ENCODE data around the gene MEF2A.
"Not testable (repeated sequence)": the region's sequence is repeated elsewhere in the genome, so short reads cannot be mapped to it uniquely, and the experiment has no call there.

MEF2A gene

DNA sequence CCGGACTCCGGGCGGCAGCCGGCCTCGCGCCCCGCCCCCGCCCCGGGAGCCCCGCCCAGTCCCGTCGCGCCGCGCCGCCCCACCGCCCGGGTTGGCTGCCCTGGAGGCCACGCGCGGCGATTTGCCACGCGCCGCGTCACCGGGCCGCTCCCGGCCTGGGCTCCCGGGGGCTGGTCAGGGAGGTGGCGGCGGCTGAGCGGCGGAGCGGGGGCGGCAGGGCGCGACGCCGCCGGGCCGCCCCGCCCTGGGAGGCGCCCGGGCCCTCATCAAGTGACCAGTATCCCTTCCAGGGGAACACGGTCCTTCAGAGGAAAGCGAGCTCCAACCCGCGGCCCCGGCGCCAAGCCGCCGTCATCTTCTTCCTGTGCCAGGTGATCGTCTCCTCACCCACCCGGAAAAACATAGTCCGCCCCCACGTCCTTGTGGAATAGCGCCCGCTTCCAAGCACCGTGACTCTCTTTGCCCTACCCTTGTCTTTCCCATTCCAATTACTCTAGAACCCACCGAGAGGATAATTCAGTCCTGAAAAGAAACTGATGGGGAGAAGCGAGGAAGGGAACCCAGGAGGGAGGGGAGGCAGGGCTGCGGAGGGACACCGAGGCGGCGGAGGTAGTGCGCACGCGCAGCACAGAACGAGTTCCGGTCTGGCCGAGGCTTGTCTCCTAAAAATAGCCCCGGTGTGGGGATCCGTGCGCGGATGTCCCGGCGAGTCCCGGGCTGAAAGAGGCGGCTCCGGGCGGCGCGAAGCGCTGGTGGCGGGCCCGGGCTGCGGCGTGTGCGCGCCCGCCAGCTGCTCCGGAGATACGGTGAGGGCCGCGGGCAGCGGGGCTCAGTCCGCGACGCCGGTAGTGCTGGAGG is at the start of gene MEF2A:
TSS of gene MEF2A (plus strand) at position 686 of the 858 bp plus-strand sequence. CDS start 67,136 bp downstream, outside the sequence.
- DNase-seq, result peak; percentile 65

DNA sequence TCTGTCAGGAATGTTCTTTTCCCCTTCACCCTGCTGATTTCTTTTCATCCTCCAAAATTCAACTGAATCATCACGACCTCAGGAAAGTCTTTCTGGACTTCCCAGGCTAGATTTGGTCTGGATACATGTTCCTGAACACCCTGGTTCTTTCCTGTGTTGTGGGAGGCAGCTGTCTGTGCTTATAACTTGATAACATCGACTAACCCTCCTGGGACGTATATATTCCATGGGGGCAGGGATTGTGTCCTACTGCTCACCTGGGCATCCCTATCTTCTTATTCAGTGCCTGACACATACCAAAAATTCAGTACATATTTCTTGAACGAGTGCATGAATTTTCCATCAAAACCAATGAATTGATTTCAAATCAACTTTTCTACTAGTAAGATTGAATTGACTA is 47.6 kb upstream of the MEF2A start:
- no peak for DNase-seq

DNA sequence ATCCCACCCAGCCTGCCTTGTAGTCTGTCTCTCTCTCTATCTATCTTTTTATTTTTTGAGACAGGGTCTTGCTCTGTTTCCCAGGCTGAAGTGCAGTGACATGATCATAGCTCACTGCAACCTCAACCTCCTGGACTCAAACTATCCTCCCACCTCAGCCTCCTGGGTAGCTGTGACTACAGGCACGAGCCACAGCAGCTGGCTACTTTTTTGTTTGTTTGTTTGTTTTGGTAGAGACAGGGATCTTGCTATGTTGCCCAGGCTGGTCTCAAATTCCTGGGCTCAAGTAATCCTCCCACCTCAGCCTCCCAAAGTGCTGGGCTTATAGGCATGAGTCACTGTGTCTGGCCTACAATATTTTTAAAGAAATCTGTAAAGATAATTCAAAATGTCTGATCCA is 46.4 kb upstream of the MEF2A start:
- DNase-seq, result not testable (repeated sequence)

- no peak for DNase-seq
These were observed 43.5 kb upstream of the MEF2A start for GRCh38 chr15:99522288-99522687.

DNA sequence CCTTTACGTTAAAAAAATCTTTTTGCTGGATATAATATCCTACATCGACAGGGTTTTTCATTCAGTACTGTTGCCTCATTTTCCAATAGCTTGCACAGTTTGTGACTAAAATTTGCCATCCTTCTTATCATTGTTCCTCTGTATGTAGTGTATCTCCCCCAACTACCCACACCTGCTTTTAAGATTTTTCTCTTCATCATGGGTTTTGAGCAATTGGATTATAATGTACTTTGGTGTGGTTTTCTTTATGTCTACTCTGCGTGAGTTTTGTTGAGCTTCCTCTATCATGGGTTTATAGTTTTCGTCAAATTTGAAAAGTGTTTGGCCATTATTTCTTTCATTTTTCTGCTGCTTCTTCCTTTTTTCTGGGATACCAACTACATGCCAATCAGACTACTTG is 39.6 kb upstream of the MEF2A start:
- no peak for DNase-seq

- no peak for DNase-seq
These were observed 39.1 kb upstream of the MEF2A start for GRCh38 chr15:99526671-99527070.

GRCh38 chr15:99536422-99537040 is 29.3 kb upstream of the MEF2A start:
- no peak for DNase-seq

- no peak for DNase-seq
These were observed 28.4 kb upstream of the MEF2A start for GRCh38 chr15:99537344-99537743.

- no peak for DNase-seq
These were observed 27.5 kb upstream of the MEF2A start for GRCh38 chr15:99538261-99538660.

DNA sequence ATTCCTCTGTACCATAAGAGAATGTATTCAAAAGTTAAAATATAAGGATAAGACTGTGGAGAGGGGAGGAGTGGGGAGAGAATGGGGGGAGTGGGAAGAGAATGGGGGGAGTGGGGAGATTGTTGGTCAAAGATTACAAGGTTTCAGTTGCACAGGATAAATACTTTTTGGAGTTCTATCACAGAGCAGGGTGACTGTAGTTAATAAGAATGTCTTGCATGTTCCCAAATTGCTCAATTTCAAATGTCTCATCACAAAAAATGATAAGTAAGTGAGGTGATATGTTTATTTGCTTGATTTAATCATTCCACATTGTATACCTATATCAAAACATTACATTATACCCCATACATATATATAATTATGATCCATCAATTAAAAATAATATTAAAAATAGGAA is 23.0 kb upstream of the MEF2A start:
- DNase-seq, result no peak

- DNase-seq, result no peak
These were observed 20.2 kb upstream of the MEF2A start for GRCh38 chr15:99545605-99546004.

- no peak for DNase-seq
These were observed 19.2 kb upstream of the MEF2A start for GRCh38 chr15:99546441-99547100.

- DNase-seq, result no peak
These were observed 18.3 kb upstream of the MEF2A start for GRCh38 chr15:99547517-99547916.

GRCh38 chr15:99550077-99550476 is 15.7 kb upstream of the MEF2A start:
- DNase-seq, result no peak

- DNase-seq, result no peak
These were observed 13.7 kb upstream of the MEF2A start for GRCh38 chr15:99552111-99552510.

GRCh38 chr15:99554880-99555488 is 10.8 kb upstream of the MEF2A start:
- no peak for DNase-seq

GRCh38 chr15:99556011-99556410 is 9.8 kb upstream of the MEF2A start:
- no peak for DNase-seq

DNA sequence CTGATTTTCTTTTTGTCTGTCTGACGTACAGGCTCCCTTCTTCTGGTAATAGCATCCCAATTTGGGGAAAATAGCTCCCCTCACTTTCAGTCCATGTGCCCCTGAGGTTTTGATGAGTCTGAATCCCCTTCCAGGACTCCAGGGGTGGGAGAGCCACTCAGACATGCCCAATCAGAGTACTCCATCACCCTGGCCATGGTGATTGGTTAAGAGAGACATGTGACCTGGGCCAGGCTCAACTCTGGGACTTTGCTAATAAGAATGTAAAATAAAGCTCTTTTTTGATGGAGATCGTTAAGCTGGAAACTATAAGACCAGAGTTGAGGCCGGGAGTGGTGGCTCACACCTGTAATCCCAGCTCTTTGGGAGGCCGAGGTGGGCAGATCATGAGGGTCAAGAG is 9.2 kb upstream of the MEF2A start:
- no peak for DNase-seq

DNA sequence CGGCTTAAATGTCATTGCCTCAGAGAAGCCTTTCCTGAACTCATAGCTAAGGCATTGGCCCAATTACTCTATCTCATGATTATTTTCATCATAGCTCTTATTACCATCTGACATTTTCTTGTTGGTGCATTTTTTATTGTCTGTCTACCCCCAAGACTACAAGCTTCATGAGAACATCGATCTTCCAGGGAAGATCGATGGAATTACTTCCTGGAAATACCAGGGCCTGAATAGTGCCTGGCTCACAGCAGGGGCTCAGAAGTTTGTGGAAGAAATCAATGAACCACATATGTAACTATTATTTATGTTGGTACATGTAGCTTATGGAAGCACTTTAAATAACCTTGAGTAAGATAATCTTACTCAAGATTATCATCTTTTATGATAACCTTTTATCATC is 7.7 kb upstream of the MEF2A start:
- no peak for DNase-seq

DNA sequence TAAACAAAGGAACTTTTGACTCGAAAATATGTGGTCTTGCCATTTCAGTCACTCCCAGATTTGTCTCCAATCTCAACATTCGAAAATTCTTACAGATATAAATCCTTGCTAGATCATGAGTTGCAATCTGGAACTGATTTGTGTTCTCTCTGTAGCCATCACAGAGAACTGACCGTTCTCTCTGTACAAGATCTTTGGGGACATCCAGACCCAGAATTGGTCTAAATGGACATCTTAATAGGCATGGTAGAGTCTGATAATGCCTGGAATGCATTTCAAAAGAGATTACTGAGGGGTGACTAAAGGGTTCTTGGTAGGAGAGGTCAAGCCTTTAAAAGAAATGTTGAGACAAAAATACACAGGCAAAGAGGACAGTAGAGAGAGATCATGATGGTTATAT is 7.2 kb upstream of the MEF2A start:
- DNase-seq, result no peak

DNA sequence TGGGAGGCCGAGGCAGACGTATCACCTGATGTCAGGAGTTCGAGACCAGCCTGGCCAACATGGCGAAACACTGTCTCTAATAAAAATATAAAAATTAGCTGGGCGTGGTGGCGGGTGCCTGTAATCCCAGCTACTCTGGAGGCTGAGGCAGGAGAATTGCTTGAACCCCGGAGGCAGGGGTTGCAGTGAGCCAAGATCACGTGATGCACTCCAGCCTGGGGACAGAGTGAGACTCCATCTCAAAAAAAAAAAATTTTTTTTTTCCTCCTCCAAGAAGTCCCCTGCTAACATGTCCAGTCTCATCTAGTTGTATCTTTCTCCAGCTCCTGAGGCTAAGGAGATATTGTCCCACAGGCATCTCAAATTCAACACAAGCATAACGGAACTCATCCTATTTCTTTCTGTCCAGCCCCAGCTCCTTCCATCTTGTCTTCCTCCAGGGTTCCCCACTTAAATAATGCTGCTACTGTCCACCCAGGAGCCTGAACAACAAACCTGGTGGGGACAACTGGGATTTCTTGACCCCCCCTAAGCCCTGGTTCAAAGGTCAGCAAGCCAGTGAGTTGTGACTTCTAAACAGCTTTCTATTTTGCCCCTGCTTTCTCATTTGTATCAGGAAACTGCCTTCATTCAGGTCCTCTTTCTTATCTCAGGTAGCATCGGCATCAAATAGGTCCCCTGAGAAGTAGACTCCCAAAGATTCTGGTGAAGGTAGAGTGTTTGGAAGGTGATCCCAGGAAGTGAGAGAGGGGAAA is 4.1 kb upstream of the MEF2A start:
- no peak for DNase-seq

GRCh38 chr15:99562238-99562637 is 3.5 kb upstream of the MEF2A start:
- no peak for DNase-seq

Measured in NCI-H748 treated with DMSO at 0.1 percent for 48 hours (cell line).